Measurements from ENCODE around the gene IGSF11. TPM values are rescaled to one million over a fixed set of nuclear protein-coding genes. Genes with fewer than 3 reads are reported as not detected.

Gene IGSF11
- total and polyA plus RNA-seq, 2 of the 4 experiments (the other 2 are of a cell fraction) = 0.18 TPM; not detected in 1

GRCh38 chr3:118889691-118890090, 145.0 kb downstream of the IGSF11 start:
- no peaks in the 10 kb centered on the region for H3K27me3 ChIP-seq (ENCODE audit: control insufficient read depth, insufficient read depth, low read length)
- in situ Hi-C loops (cut with MboI; ENCODE audit: low sequenced_read_pairs) (loop anchor here (10.0 to 25.0 kb wide), 3 partner anchors 365 to 798 kb away; partner anchors contain the start of genes ADPRH, COX17 and PLA1A), dilution Hi-C loops (cut with HindIII; ENCODE audit: low sequenced_read_pairs, unreplicated experiment) (no loop called here), intact Hi-C loops (cut with micrococcal nuclease) (no loop called here)
- no peak overlapping the region for H3K14ac ChIP-seq (replicated peaks; ENCODE audit: low read depth, low read length)
- H2BK20ac ChIP-seq (ENCODE audit: low read depth, low read length) = no peak overlapping the region
- H3K56ac ChIP-seq (ENCODE audit: extremely low read depth, insufficient read depth, low read length) = no peak overlapping the region
- no TSS peak for BruUV-seq (replicated peaks)
- no peak overlapping the region for H3K18ac ChIP-seq (ENCODE audit: low read depth, low read length)
- H2AK5ac ChIP-seq (ENCODE audit: low read depth, low read length) = no peak overlapping the region
- ChIA-PET POLR2A (ENCODE audit: unreplicated experiment) (no interaction called here), CTCF (no interaction called here)
- H2AFZ ChIP-seq (replicated peaks; ENCODE audit: low read length, poor library complexity) = no peak overlapping the region
- H4K5ac ChIP-seq (ENCODE audit: low read depth, low read length) = no peak overlapping the region
- no peaks in the 10 kb centered on the region for H3K4me1 ChIP-seq (ENCODE audit: control insufficient read depth, insufficient read depth, low read length)
- H3K27ac ChIP-seq (ENCODE audit: insufficient read depth, low read length) = no peak overlapping the region
- no peak overlapping the region for H2BK120ac ChIP-seq (ENCODE audit: low read depth, low read length)
- H3K79me1 ChIP-seq (ENCODE audit: low read depth in 1 of 2, low read length in 2 of 2) = no peaks in the 10 kb centered on the region
- no peak overlapping the region for H2BK15ac ChIP-seq (ENCODE audit: low read depth, low read length)
- no peak overlapping the region for H3K9ac ChIP-seq (ENCODE audit: low read depth, low read length)
- DNase-seq (no peak), ATAC-seq (ENCODE audit: low read depth) (no peak)
- H3K23ac ChIP-seq (ENCODE audit: low read depth, low read length) = no peak overlapping the region
- no peaks in the 10 kb centered on the region for H4K20me1 ChIP-seq (ENCODE audit: insufficient read depth, low read length)
- H3K36me3 ChIP-seq (ENCODE audit: control insufficient read depth, insufficient read depth, low read length) = no peaks in the 10 kb centered on the region
- H2BK5ac ChIP-seq (ENCODE audit: low read depth, low read length, poor library complexity, severe bottlenecking) = no peak overlapping the region
- no peak overlapping the region for H4K91ac ChIP-seq (ENCODE audit: insufficient read depth, low read depth, low read length)
- no peaks in the 10 kb centered on the region for H3K9me3 ChIP-seq (ENCODE audit: control insufficient read depth, insufficient read depth, low read length)
- no peak overlapping the region for H4K8ac ChIP-seq (ENCODE audit: low read depth in 2 of 2, low read length in 2 of 2)
- H2AK9ac ChIP-seq (replicated peaks; ENCODE audit: low read depth, low read length, poor library complexity) = no peak overlapping the region
- H3K4me2 ChIP-seq (ENCODE audit: low read depth, low read length) = no peak overlapping the region
- TF ChIP-seq ELK1 (IDR thresholded peaks at IDR 0.05; ENCODE audit: borderline replicate concordance, low read depth, low read length) = no peak
- no peak for TF ChIP-seq FOS (IDR thresholded peaks at IDR 0.05; ENCODE audit: low read depth, low read length)
- no peak for TF ChIP-seq RAD21 (IDR thresholded peaks at IDR 0.05; ENCODE audit: low read length)
- no peak for TF ChIP-seq CTCF (conservative IDR thresholded peaks at IDR 0.05; ENCODE audit: low read depth, low read length)
- TF ChIP-seq CEBPB (IDR thresholded peaks at IDR 0.05; ENCODE audit: low read depth, low read length) = no peak
- no peak for TF ChIP-seq NFE2L2 (IDR thresholded peaks at IDR 0.05; ENCODE audit: low read depth, low read length)
- no peak for TF ChIP-seq BHLHE40 (IDR thresholded peaks at IDR 0.05; ENCODE audit: low read depth, low read length)
- TF ChIP-seq POLR2A (IDR thresholded peaks at IDR 0.05; ENCODE audit: low read depth, low read length) = no peak
- TF ChIP-seq SMC3 (IDR thresholded peaks at IDR 0.05; ENCODE audit: low read depth, low read length) = no peak
- no peak for TF ChIP-seq RFX5 (IDR thresholded peaks at IDR 0.05; ENCODE audit: low read depth, low read length)
- no peak for TF ChIP-seq MAFK (IDR thresholded peaks at IDR 0.05; ENCODE audit: low read depth, low read length)
- TF ChIP-seq MAZ (IDR thresholded peaks at IDR 0.05; ENCODE audit: borderline replicate concordance, low read depth, low read length) = no peak
- H3K4me3 ChIP-seq (ENCODE audit: insufficient read depth, low read depth, low read length) = no peak overlapping the region
- no peaks in the 10 kb centered on the region for H3K9me1 ChIP-seq (ENCODE audit: insufficient read depth, low read length)
- H3K4ac ChIP-seq (ENCODE audit: low read depth, low read length) = no peak overlapping the region
